ENCODE measurements around the gene LCAT.

GRCh38 chr16:67957622-67958021 is 13.7 kb upstream of the LCAT start:
- TF ChIP-seq CTCF (IDR thresholded peaks at IDR 0.05; ENCODE audit: low read depth, low read length, missing input control), result no peak
- no peak for TF ChIP-seq SP1 (IDR thresholded peaks at IDR 0.05)

All from liver (tissue), 3 donors.